RWPE1 (cell line): Measurements from ENCODE around the gene FIGN.

Experiments
- CTCF ChIA-PET: fragments of 350-600 bp; sonication (Branson Sonifier 250); formaldehyde crosslinking; extraction: SDS; loops from one replicate; lab custom pipeline; 2021; lab: Yijun Ruan, JAX
- POLR2A ChIA-PET: fragments of 400-600 bp; formaldehyde crosslinking; extraction: SDS; loops from one replicate; lab custom pipeline; 2020; ENCODE audit warnings: antibody characterized with exemption; ENCODE audit not compliant: low non-redundant PET; lab: Yijun Ruan, JAX
- DNase-seq: peaks from one replicate; pipeline ENCODE4 v3.0.0; 2012; ENCODE audit warnings: low spot score
- H3K27ac ChIP-seq: fragments of 450-650 bp; 2 replicates; pipeline ENCODE4 v1.5.1; 2017
- TF ChIP-seq, protein P1 (sequence below): fragments of 450-650 bp; conservative IDR thresholded peaks from 2 replicates; pipeline ENCODE4 v1.5.1; 2017; ENCODE audit warnings: low read depth, mild to moderate bottlenecking

Gene FIGN

DNA sequence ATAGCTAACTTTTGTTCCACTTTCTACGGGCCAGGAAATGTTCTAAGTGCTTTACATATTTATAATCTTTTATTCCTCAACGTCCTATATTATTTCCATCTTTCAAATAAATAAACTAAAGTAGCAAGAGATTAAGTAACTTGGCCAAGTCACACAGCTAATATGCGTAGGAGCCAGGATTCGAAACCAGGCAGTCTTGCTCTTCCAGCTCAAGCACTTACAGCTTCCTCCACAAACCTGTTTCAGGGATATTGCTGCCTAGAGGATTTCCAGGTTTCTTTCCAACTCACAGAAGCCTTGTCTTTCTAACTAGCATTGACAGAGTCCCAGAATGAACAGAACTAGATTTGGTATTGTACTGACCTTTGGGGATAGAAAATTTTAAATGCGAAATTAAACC is 102.5 kb downstream of the FIGN start:
- CTCF ChIA-PET = no interaction called here
- POLR2A ChIA-PET = no interaction called here
- DNase-seq = no peak
- TF ChIP-seq, protein P1, sequence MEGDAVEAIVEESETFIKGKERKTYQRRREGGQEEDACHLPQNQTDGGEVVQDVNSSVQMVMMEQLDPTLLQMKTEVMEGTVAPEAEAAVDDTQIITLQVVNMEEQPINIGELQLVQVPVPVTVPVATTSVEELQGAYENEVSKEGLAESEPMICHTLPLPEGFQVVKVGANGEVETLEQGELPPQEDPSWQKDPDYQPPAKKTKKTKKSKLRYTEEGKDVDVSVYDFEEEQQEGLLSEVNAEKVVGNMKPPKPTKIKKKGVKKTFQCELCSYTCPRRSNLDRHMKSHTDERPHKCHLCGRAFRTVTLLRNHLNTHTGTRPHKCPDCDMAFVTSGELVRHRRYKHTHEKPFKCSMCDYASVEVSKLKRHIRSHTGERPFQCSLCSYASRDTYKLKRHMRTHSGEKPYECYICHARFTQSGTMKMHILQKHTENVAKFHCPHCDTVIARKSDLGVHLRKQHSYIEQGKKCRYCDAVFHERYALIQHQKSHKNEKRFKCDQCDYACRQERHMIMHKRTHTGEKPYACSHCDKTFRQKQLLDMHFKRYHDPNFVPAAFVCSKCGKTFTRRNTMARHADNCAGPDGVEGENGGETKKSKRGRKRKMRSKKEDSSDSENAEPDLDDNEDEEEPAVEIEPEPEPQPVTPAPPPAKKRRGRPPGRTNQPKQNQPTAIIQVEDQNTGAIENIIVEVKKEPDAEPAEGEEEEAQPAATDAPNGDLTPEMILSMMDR = no peak
- H3K27ac ChIP-seq = no peak overlapping the region

DNA sequence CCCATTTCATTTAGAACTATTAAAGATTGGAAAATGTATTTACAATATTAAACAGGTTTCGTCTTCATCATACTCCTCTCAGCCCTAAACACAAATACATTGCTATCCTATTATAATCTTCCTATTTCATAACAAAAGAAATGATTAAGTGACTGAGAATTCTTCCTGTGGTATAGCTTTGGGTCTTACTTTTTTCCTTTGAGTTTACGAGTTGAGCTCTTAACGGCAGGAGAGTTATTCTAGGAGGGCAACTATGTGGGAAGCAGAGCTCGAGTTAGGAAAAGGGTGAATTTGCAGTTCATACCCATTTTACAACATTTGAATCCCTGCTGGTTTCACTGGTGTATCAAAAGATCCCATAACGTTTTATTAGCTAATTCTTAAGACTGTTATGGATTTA is 105.0 kb downstream of the FIGN start:
- no peak overlapping the region for H3K27ac ChIP-seq
- CTCF ChIA-PET = no interaction called here
- TF ChIP-seq, protein P1 = no peak
- DNase-seq = no peak
- POLR2A ChIA-PET = no interaction called here

- ChIA-PET POLR2A (no interaction called here), CTCF (no interaction called here)
- no peak for DNase-seq
- no peak overlapping the region for H3K27ac ChIP-seq
- TF ChIP-seq, protein P1 = no peak
These were observed 109.1 kb downstream of the FIGN start for GRCh38 chr2:163626639-163627109.

GRCh38 chr2:163626208-163626607 is 109.6 kb downstream of the FIGN start:
- CTCF ChIA-PET = no interaction called here
- no peak for DNase-seq
- POLR2A ChIA-PET = no interaction called here
- TF ChIP-seq, protein P1 = no peak
- no peak overlapping the region for H3K27ac ChIP-seq

DNA sequence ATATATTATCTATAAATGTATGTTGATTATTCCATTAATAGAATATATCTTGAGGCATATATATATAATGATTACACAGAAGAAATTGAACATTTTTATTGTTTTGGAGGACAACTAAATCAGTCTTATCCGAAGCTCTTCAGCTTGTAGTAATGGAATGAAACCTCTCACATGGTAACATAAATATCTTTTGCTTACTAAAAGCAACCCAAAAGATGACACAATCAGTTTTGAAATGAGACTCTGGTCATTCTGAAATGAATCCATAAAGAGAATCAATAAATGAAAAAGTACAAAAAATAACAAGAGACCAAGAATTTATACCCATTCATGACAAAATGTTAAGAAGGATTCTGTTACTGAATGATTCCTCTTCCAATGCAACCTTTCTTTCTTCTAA is 110.2 kb downstream of the FIGN start:
- TF ChIP-seq, protein P1 = no peak
- ChIA-PET POLR2A (no interaction called here), CTCF (interaction anchor here (0.7 kb wide), 1 partner anchor 208 kb away, joined by 3 read pairs; no protein-coding TSS in a partner anchor)
- no peak overlapping the region for H3K27ac ChIP-seq
- DNase-seq = no peak

- ChIA-PET CTCF (no interaction called here), POLR2A (no interaction called here)
- TF ChIP-seq, protein P1 = no peak
These were observed 114.3 kb downstream of the FIGN start for GRCh38 chr2:163621445-163622004.

More at GRCh38 chr2:163621445-163622004, 114.3 kb downstream of the FIGN start:
- no peak for DNase-seq
- H3K27ac ChIP-seq = no peak overlapping the region
